ENCODE measurements around the gene CNTNAP5.

DNA sequence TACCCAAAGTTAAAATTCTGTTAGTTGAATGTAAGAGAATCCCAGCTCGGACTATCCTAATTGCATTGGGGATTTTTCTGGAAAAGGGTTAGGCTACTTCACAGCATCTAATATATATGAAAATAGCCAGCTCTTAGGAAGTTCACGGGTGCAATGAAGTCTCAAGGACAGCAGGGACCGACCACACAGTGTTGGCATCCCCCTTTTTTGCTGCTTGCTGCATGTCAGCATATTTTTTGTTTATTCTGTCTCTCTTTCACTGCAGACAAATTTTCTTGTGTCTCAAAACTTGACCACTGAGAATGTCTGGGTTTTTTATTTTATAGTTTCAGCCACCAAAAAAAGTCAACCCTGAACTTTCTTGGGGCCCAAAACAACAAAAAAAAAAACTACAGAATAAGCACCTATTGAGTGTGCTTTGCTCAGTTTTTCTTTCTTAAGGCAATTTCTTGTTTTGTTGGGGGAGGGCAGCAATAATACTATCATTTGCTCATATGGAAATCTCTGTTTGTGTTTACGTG lies 535.6 kb downstream of the CNTNAP5 start:
- TF ChIP-seq, protein P1, sequence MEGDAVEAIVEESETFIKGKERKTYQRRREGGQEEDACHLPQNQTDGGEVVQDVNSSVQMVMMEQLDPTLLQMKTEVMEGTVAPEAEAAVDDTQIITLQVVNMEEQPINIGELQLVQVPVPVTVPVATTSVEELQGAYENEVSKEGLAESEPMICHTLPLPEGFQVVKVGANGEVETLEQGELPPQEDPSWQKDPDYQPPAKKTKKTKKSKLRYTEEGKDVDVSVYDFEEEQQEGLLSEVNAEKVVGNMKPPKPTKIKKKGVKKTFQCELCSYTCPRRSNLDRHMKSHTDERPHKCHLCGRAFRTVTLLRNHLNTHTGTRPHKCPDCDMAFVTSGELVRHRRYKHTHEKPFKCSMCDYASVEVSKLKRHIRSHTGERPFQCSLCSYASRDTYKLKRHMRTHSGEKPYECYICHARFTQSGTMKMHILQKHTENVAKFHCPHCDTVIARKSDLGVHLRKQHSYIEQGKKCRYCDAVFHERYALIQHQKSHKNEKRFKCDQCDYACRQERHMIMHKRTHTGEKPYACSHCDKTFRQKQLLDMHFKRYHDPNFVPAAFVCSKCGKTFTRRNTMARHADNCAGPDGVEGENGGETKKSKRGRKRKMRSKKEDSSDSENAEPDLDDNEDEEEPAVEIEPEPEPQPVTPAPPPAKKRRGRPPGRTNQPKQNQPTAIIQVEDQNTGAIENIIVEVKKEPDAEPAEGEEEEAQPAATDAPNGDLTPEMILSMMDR (conservative IDR thresholded peaks at IDR 0.05 in 1 of 2, IDR thresholded peaks at IDR 0.05 in 1 of 2; ENCODE audit: extremely low read depth in 1 of 2, insufficient read depth in 1 of 2, low read depth in 1 of 2, low read length in 2 of 2): no peak
- no peak for TF ChIP-seq EZH2 (IDR thresholded peaks at IDR 0.05; ENCODE audit: borderline replicate concordance, low read length)

Measured in mammary epithelial cell (primary cell).